Amniotic stem cell (primary cell): ENCODE data around the gene C17orf113.
"Not testable (repeated sequence)": the region's sequence is repeated elsewhere in the genome, so short reads cannot be mapped to it uniquely, and the experiment has no call there.

Experiments
- DNase-seq: peaks from one replicate; lab custom pipeline; 2025; lab: John Stamatoyannopoulos, UW

Gene C17orf113

GRCh38 chr17:42016941-42017865, 33.2 kb downstream of the C17orf113 start, which contains the start of gene DNAJC7:
Gene DNAJC7 (minus strand): TSS chr17:42017439. CDS start chr17:42017416, 23 bp downstream.
- peak; percentile 87 for DNase-seq

- no peak for DNase-seq
These were observed 34.0 kb downstream of the C17orf113 start for GRCh38 chr17:42016411-42016831.

GRCh38 chr17:42013740-42014139, 36.7 kb downstream of the C17orf113 start:
- DNase-seq, result not testable (repeated sequence)

GRCh38 chr17:42012363-42012762, 38.0 kb downstream of the C17orf113 start:
- DNase-seq, result not testable (repeated sequence)

GRCh38 chr17:42010898-42011516, 39.4 kb downstream of the C17orf113 start:
- DNase-seq, result no peak

GRCh38 chr17:42010266-42010680, 40.1 kb downstream of the C17orf113 start:
- not testable (repeated sequence) for DNase-seq

GRCh38 chr17:42009170-42009569, 41.2 kb downstream of the C17orf113 start:
- no peak for DNase-seq

DNA sequence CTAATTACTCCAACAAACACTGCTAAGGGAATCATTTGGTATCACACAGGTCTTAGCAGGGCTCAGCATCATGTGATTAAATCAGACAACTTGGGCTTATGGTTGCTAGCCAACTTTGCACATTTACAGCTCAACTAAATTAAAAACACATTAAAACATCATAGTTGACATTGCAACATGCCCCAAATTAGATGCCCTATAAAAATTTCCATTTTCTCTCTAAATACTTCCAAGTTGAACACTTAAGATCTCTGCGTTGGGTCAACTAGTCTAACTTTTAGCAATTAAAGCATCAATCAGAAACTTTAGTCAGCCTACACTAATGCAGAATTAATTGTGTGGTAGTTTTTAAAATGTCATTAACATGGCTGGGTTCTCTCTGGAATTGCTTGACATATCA, 45.2 kb downstream of the C17orf113 start:
- DNase-seq, result no peak

DNA sequence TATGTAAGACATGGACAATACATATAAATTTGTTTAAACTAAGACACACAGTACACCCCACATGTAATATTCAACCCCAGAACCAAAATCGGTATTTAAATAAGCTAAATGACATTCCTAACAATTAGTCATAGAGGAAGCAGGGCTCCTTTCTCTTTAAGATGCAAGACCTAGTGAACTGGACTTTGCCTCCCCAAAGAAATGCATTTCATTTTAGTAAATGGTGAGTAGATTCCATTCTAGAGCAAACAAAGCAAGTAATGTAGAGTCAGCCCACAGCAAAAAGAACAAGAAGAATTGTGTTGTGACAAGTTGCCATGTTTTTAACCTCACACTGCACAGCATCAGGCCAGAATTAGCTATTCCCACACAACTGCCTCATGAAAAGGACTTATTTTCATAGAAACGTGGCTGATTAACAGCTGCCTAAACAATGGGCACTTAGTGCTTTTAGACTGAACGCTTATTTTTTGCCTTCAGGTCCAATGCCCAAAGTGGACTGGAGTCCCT, 47.6 kb downstream of the C17orf113 start:
- no peak for DNase-seq

DNA sequence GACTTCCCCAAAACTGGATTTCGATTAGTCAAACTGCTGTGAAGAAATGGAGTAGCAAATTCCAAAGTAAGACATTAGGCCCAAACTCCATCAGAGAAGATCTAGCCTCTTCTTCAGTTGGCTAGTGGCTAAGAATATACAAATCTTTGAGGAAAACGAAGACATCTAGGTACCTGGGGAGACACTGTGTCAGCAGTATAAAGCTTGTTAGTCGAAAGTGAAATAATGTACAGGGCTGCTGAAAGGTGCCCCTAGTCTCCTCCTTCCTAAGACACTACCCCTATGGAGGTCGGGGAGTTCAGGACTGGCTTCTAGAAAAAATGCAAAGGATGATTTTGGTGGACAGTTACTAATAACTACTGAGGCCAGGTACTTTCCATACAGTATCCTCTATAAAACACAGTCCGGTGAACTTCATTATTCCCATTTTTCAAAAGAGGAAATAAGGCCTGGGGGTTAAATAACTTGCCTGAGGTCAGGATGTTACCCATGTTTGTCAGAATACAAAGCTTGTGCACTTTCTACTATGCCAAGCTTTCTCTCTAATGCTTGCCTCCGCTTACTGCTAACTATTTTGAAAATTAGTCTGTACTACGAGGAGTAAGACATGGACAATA, 48.1 kb downstream of the C17orf113 start:
- DNase-seq, result no peak

DNA sequence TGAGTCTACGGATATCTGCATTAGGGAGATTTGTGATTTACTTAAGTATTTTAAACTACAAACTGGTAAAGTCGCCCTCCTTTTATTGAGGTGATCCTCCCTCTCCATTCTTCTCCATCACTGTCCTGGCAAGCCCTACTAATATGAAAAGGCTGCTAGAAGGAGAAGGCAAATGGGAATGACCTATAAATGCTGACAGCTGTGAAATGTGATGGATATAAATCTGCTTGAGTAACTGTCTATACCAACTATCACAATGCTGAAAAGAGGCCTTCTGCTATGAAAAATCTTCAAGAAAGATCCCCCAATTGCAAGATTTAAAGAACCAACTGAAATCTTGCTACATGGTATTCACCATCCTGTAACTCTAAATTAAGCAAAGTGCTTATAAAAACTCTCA, 48.7 kb downstream of the C17orf113 start:
- DNase-seq, result no peak

GRCh38 chr17:42000413-42001133, 49.8 kb downstream of the C17orf113 start:
- no peak for DNase-seq

- no peak for DNase-seq
These were observed 51.9 kb downstream of the C17orf113 start for GRCh38 chr17:41998497-41998896.

DNA sequence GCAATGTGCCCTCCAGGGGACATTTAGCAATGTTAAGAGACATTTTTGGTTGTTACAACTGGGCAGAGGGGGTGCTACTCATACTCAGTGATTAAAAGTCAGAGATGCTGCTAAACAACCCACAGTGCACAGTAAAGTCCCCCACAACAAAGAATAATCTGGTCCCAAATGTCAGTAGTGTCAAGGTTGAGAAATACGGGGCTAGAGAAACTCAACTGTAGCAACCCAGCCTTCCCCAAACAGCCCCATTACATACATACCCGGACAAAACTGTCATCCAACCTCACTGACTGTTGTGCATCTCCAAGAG, 53.6 kb downstream of the C17orf113 start:
- no peak for DNase-seq

DNA sequence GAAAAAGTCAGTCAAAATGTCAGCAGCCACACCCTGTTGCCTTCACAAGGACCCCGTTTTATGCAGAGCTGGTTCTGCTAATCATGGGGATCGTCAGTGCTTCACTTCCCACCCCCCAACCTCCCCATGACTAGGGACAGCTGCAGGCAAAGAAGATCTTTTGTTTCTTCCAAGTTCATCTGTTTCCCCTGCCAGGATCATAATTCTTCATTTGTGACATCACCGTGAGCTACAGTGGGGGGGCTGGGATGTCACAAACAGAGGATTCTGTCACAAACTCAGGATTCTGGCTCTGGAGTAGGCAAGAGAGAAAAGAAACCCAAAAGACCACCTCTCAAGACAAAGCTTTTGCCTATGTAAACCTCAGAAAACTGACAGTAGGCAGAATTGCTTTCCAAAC, 57.8 kb downstream of the C17orf113 start:
- no peak for DNase-seq

- no peak for DNase-seq
These were observed 60.5 kb downstream of the C17orf113 start for GRCh38 chr17:41989702-41990419.

GRCh38 chr17:41988418-41988817, 62.0 kb downstream of the C17orf113 start:
- no peak for DNase-seq
